Naive thymus-derived CD4-positive, alpha-beta T cell (primary cell): ENCODE measurements around the gene TMEM213. TPM values are rescaled to one million over a fixed set of nuclear protein-coding genes. Genes with fewer than 3 reads are reported as not detected.

Source experiments
- ATAC-seq: fragments of 150-1000 bp; cut with Tn5 transposase; 2 replicates; pipeline ENCODE4 v1.10.0; 2021; ENCODE audit warnings: mild to moderate bottlenecking, moderate library complexity
- CTCF ChIA-PET: fragments of 350-600 bp; sonication (Branson Sonifier 250); formaldehyde crosslinking; loops from one replicate; lab custom pipeline; 2021; ENCODE audit warnings: antibody characterized with exemption; lab: Charles Lee
- POLR2A ChIA-PET: fragments of 350-600 bp; sonication (Branson Sonifier 250); formaldehyde crosslinking; loops from one replicate; lab custom pipeline; 2021; ENCODE audit warnings: antibody characterized with exemption, inconsistent platforms; lab: Charles Lee
- DNase-seq, 9 donors: peaks; one replicate each; pipeline versions ENCODE4 v3.0.0 to v3.0.0-alpha.2; 2020 to 2022; ENCODE audit warnings: mixed read lengths in 1 of 9
- H3K27ac ChIP-seq: one replicate; pipeline ENCODE4 v1.7.0; 2013; ENCODE audit warnings: mild to moderate bottlenecking, low read depth, low read length, moderate library complexity
- H3K27me3 ChIP-seq, 2 donors: one replicate each; pipeline ENCODE4 v1.7.0; 2013; ENCODE audit warnings: low read length in 2 of 2, mild to moderate bottlenecking in 2 of 2, moderate library complexity in 2 of 2; ENCODE audit not compliant: control insufficient read depth in 2 of 2, insufficient read depth in 2 of 2
- H3K36me3 ChIP-seq, 3 experiments: 1 replicate in 2 of 3; 2 replicates in 1 of 3; pipeline ENCODE4 v1.7.0; 2013; ENCODE audit warnings: low read length in 3 of 3, mild to moderate bottlenecking in 3 of 3, moderate library complexity in 1 of 3; ENCODE audit not compliant: insufficient read depth in 3 of 3, control insufficient read depth in 2 of 3
- H3K4me1 ChIP-seq, 2 donors: one replicate each; pipeline ENCODE4 v1.7.0; 2013; ENCODE audit warnings: low read length in 2 of 2, mild to moderate bottlenecking in 2 of 2, moderate library complexity in 1 of 2; ENCODE audit not compliant: control insufficient read depth in 2 of 2, insufficient read depth in 2 of 2
- H3K4me3 ChIP-seq: 2 replicates; pipeline ENCODE4 v1.7.0; 2013; ENCODE audit warnings: mild to moderate bottlenecking, low read length
- H3K9me3 ChIP-seq, 3 experiments: 1 replicate in 2 of 3; 2 replicates in 1 of 3; pipeline ENCODE4 v1.7.0; 2013; ENCODE audit warnings: low read length in 3 of 3; ENCODE audit not compliant: control insufficient read depth in 2 of 3
- H3K27ac Mint-ChIP-seq, 9 donors: one replicate each; pipeline ENCODE4 v1.8.0; 2020 to 2022; ENCODE audit warnings: mixed read lengths in 9 of 9, mild to moderate bottlenecking in 8 of 9, moderate library complexity in 5 of 9, inconsistent platforms in 2 of 9
- H3K27me3 Mint-ChIP-seq, 5 donors: one replicate each; pipeline ENCODE4 v1.8.0; 2021 to 2022; ENCODE audit warnings: mixed read lengths in 5 of 5, mild to moderate bottlenecking in 1 of 5
- H3K36me3 Mint-ChIP-seq, 5 donors: one replicate each; pipeline ENCODE4 v1.8.0; 2020 to 2022; ENCODE audit warnings: mixed read lengths in 5 of 5, mild to moderate bottlenecking in 3 of 5, inconsistent platforms in 1 of 5
- H3K4me1 Mint-ChIP-seq, 7 donors: one replicate each; pipeline ENCODE4 v1.8.0; 2020 to 2022; ENCODE audit warnings: mixed read lengths in 7 of 7, mild to moderate bottlenecking in 3 of 7, inconsistent platforms in 1 of 7
- H3K4me3 Mint-ChIP-seq, 10 donors: one replicate each; pipeline ENCODE4 v1.8.0; 2020 to 2022; ENCODE audit warnings: mild to moderate bottlenecking in 10 of 10, mixed read lengths in 10 of 10, moderate library complexity in 6 of 10, inconsistent platforms in 2 of 10
- H3K9me3 Mint-ChIP-seq, 11 donors: one replicate each; pipeline ENCODE4 v1.8.0; 2020 to 2022; ENCODE audit warnings: mixed read lengths in 11 of 11, mild to moderate bottlenecking in 4 of 11, inconsistent platforms in 1 of 11, moderate library complexity in 1 of 11
- intact Hi-C, 2 donors: fragments of 100-400 bp; cut with micrococcal nuclease; formaldehyde crosslinking; loops; one replicate each; pipeline ENCODE4 v1.15.1; 2023
- polyA plus RNA-seq, 2 donors: library from polyadenylated mRNA; unstranded; fragments of 300-500 nt; fragmentation: Illumina TruSeq; gene quantifications; one replicate each; pipeline ENCODE4 v1.2.3, GENCODE V29; 2021
- total RNA-seq, 6 experiments: library from RNA in 5 of 6; stranded (reverse) in 5 of 6; gene quantifications; 1 replicate in 5 of 6; 2 replicates in 1 of 6; pipeline ENCODE4 v1.2.3 and lab custom pipeline; 2021 to 2026

TMEM213 gene
- total and polyA plus RNA-seq, 7 experiments from 2014 or later, result 1.3 TPM; not detected in 6

- Mint-ChIP-seq H3K4me3 (no peak overlapping the region), H3K9me3 (no peaks in the 10 kb centered on the region), H3K27me3 (peaks cover 6 to 21% (median 15%) of the 10 kb centered on the region in 5 donors), H3K27ac (no peak overlapping the region), H3K36me3 (no peaks in the 10 kb centered on the region), H3K4me1 (peaks cover 0 to 7% (median 3%) of the 10 kb centered on the region in 7 donors)
- H3K27me3 ChIP-seq, result no peaks in the 10 kb centered on the region
- POLR2A ChIA-PET, result no interaction called here
- H3K9me3 ChIP-seq, result no peaks in the 10 kb centered on the region
- intact Hi-C loops, result no loop called here
- CTCF ChIA-PET, result no interaction called here
- no peak overlapping the region for H3K27ac ChIP-seq
- no peak for ATAC-seq
- no peaks in the 10 kb centered on the region for H3K4me1 ChIP-seq
- DNase-seq, result no peak
- H3K4me3 ChIP-seq, result no peak overlapping the region
- H3K36me3 ChIP-seq, result no peaks in the 10 kb centered on the region
Measured at GRCh38 chr7:138837627-138838026, 39.8 kb downstream of the TMEM213 start.

GRCh38 chr7:138838166-138838565 is 40.4 kb downstream of the TMEM213 start:
- H3K4me1 Mint-ChIP-seq, result peaks cover 0 to 7% (median 3%) of the 10 kb centered on the region in 7 donors
- ChIA-PET POLR2A (no interaction called here), CTCF (no interaction called here)
- intact Hi-C loops, result no loop called here
- ATAC-seq (no peak), DNase-seq (no peak)
- Histone ChIP-seq H3K4me3 (no peak overlapping the region), H3K36me3 (no peaks in the 10 kb centered on the region), H3K9me3 (no peaks in the 10 kb centered on the region), H3K27me3 (no peaks in the 10 kb centered on the region), H3K4me1 (no peaks in the 10 kb centered on the region), H3K27ac (no peak overlapping the region)
- H3K4me3 Mint-ChIP-seq, result no peak overlapping the region
- H3K27me3 Mint-ChIP-seq, result peaks cover 6 to 21% (median 15%) of the 10 kb centered on the region in 5 donors
- H3K27ac Mint-ChIP-seq, result no peak overlapping the region
- no peaks in the 10 kb centered on the region for H3K9me3 Mint-ChIP-seq
- H3K36me3 Mint-ChIP-seq, result no peaks in the 10 kb centered on the region

GRCh38 chr7:138842111-138842510 is 44.3 kb downstream of the TMEM213 start:
- ATAC-seq (no peak), DNase-seq (no peak)
- intact Hi-C loops, result no loop called here
- Mint-ChIP-seq H3K36me3 (no peaks in the 10 kb centered on the region), H3K4me3 (no peak overlapping the region), H3K9me3 (no peaks in the 10 kb centered on the region), H3K4me1 (no peaks in the 10 kb centered on the region), H3K27ac (no peak overlapping the region), H3K27me3 (peaks cover 0 to 14% (median 11%) of the 10 kb centered on the region in 5 donors)
- Histone ChIP-seq H3K27me3 (no peaks in the 10 kb centered on the region), H3K36me3 (no peaks in the 10 kb centered on the region), H3K4me1 (no peaks in the 10 kb centered on the region), H3K9me3 (no peaks in the 10 kb centered on the region), H3K27ac (no peak overlapping the region), H3K4me3 (no peak overlapping the region)
- POLR2A ChIA-PET, result interaction anchor here (0.7 kb wide), 1 partner anchor 31 kb away, joined by 3 read pairs; no protein-coding TSS in a partner anchor
- CTCF ChIA-PET, result no interaction called here

- H3K27me3 ChIP-seq, result no peaks in the 10 kb centered on the region
- no peaks in the 10 kb centered on the region for H3K9me3 ChIP-seq
- Mint-ChIP-seq H3K4me1 (no peaks in the 10 kb centered on the region), H3K27ac (no peak overlapping the region), H3K9me3 (no peaks in the 10 kb centered on the region), H3K4me3 (no peak overlapping the region), H3K27me3 (peaks cover 0 to 29% (median 7%) of the 10 kb centered on the region in 5 donors), H3K36me3 (no peaks in the 10 kb centered on the region)
- no peak overlapping the region for H3K27ac ChIP-seq
- H3K4me1 ChIP-seq, result no peaks in the 10 kb centered on the region
- ATAC-seq (no peak), DNase-seq (no peak)
- ChIA-PET POLR2A (interaction anchor here (0.6 kb wide), 1 partner anchor 23 kb away, joined by 3 read pairs; no protein-coding TSS in a partner anchor), CTCF (no interaction called here)
- H3K4me3 ChIP-seq, result no peak overlapping the region
- intact Hi-C loops, result no loop called here
- no peaks in the 10 kb centered on the region for H3K36me3 ChIP-seq
Measured at GRCh38 chr7:138843632-138844580, 46.1 kb downstream of the TMEM213 start.

- Mint-ChIP-seq H3K27me3 (peaks cover 0 to 33% (median under 1%) of the 10 kb centered on the region in 5 donors), H3K9me3 (peaks cover 0 to 4% (median 0%) of the 10 kb centered on the region in 11 donors), H3K4me3 (no peak overlapping the region), H3K36me3 (peaks cover 0 to 4% (median 0%) of the 10 kb centered on the region in 5 donors), H3K4me1 (no peaks in the 10 kb centered on the region), H3K27ac (no peak overlapping the region)
- POLR2A ChIA-PET, result no interaction called here
- CTCF ChIA-PET, result no interaction called here
- DNase-seq (no peak), ATAC-seq (no peak)
- Histone ChIP-seq H3K27me3 (no peaks in the 10 kb centered on the region), H3K4me3 (no peak overlapping the region), H3K27ac (no peak overlapping the region), H3K9me3 (no peaks in the 10 kb centered on the region), H3K36me3 (no peaks in the 10 kb centered on the region), H3K4me1 (no peaks in the 10 kb centered on the region)
- intact Hi-C loops, result no loop called here
Measured at GRCh38 chr7:138845711-138846110, 47.9 kb downstream of the TMEM213 start.

- Mint-ChIP-seq H3K4me1 (peaks cover 0 to 1% (median 0%) of the 10 kb centered on the region in 7 donors), H3K36me3 (peaks cover 0 to 4% (median 0%) of the 10 kb centered on the region in 5 donors), H3K9me3 (peaks cover 0 to 4% (median 0%) of the 10 kb centered on the region in 11 donors), H3K27me3 (peaks cover 0 to 36% (median 0%) of the 10 kb centered on the region in 5 donors), H3K4me3 (no peak overlapping the region), H3K27ac (no peak overlapping the region)
- Histone ChIP-seq H3K4me3 (no peak overlapping the region), H3K4me1 (no peaks in the 10 kb centered on the region), H3K36me3 (no peaks in the 10 kb centered on the region), H3K27ac (no peak overlapping the region), H3K27me3 (no peaks in the 10 kb centered on the region), H3K9me3 (no peaks in the 10 kb centered on the region)
- CTCF ChIA-PET, result no interaction called here
- no peak for DNase-seq
- intact Hi-C loops, result no loop called here
- no peak for ATAC-seq
- POLR2A ChIA-PET, result no interaction called here
Measured at GRCh38 chr7:138848056-138848980, 50.5 kb downstream of the TMEM213 start.
